Parathyroid adenoma (tissue), 2 donors: ENCODE results near the gene CHMP4B.

Experiments used
- H2AFZ ChIP-seq: fragments of 300-600 bp; sonication (generic); one replicate; pipeline ENCODE4 v1.7.0; 2017; ENCODE audit warnings: antibody characterized with exemption, mild to moderate bottlenecking
- H3K27ac ChIP-seq: fragments of 300-600 bp; sonication (generic); one replicate; pipeline ENCODE4 v1.7.0; 2017
- H3K27me3 ChIP-seq: fragments of 300-600 bp; sonication (generic); one replicate; pipeline ENCODE4 v1.7.0; 2017; ENCODE audit warnings: low read length; ENCODE audit not compliant: control insufficient read depth, insufficient read depth
- H3K36me3 ChIP-seq: fragments of 300-600 bp; sonication (generic); one replicate; pipeline ENCODE4 v1.7.0; 2017; ENCODE audit warnings: low read length; ENCODE audit not compliant: control insufficient read depth, insufficient read depth
- H3K4me1 ChIP-seq: fragments of 300-600 bp; sonication (generic); one replicate; pipeline ENCODE4 v1.7.0; 2017; ENCODE audit warnings: control low read depth
- H3K4me2 ChIP-seq: fragments of 300-600 bp; sonication (generic); one replicate; pipeline ENCODE4 v1.7.0; 2017; ENCODE audit warnings: low read length
- H3K4me3 ChIP-seq: fragments of 300-600 bp; sonication (generic); one replicate; pipeline ENCODE4 v1.7.0; 2017; ENCODE audit warnings: low read depth, low read length
- H3K79me2 ChIP-seq: fragments of 300-600 bp; sonication (generic); one replicate; pipeline ENCODE4 v1.7.0; 2017; ENCODE audit warnings: control low read depth
- H3K9ac ChIP-seq: fragments of 300-600 bp; sonication (generic); one replicate; pipeline ENCODE4 v1.7.0; 2017; ENCODE audit warnings: mild to moderate bottlenecking
- H3K9me3 ChIP-seq: fragments of 300-600 bp; sonication (generic); one replicate; pipeline ENCODE4 v1.7.0; 2017; ENCODE audit warnings: low read length; ENCODE audit not compliant: control insufficient read depth
- CTCF ChIP-seq: fragments of 300-600 bp; sonication (generic); IDR thresholded peaks from one replicate; pipeline ENCODE4 v1.7.0; 2017; ENCODE audit warnings: antibody characterized with exemption, mild to moderate bottlenecking
- donor health status: primary hyperparathyroidism.

CHMP4B gene

GRCh38 chr20:33863440-33864323 lies 52.5 kb downstream of the CHMP4B start:
- no peak overlapping the region for H3K27ac ChIP-seq
- no peaks in the 10 kb centered on the region for H3K79me2 ChIP-seq
- H3K27me3 ChIP-seq, result no peaks in the 10 kb centered on the region
- no peak for TF ChIP-seq CTCF
- no peaks in the 10 kb centered on the region for H3K9me3 ChIP-seq
- no peak overlapping the region for H2AFZ ChIP-seq
- no peaks in the 10 kb centered on the region for H3K4me1 ChIP-seq
- H3K4me3 ChIP-seq, result no peak overlapping the region
- H3K36me3 ChIP-seq, result no peaks in the 10 kb centered on the region
- H3K9ac ChIP-seq, result no peak overlapping the region
- H3K4me2 ChIP-seq, result no peak overlapping the region

GRCh38 chr20:33864324-33864963 lies 53.3 kb downstream of the CHMP4B start:
- Histone ChIP-seq H3K4me2 (no peak overlapping the region), H3K9me3 (no peaks in the 10 kb centered on the region), H3K9ac (no peak overlapping the region), H3K79me2 (no peaks in the 10 kb centered on the region), H3K27ac (no peak overlapping the region), H3K4me1 (no peaks in the 10 kb centered on the region), H3K4me3 (no peak overlapping the region), H3K27me3 (no peaks in the 10 kb centered on the region), H2AFZ (no peak overlapping the region), H3K36me3 (no peaks in the 10 kb centered on the region)
- no peak for TF ChIP-seq CTCF

GRCh38 chr20:33865761-33866370 lies 54.7 kb downstream of the CHMP4B start:
- H3K4me1 ChIP-seq, result no peaks in the 10 kb centered on the region
- H3K27ac ChIP-seq, result no peak overlapping the region
- H3K4me3 ChIP-seq, result no peak overlapping the region
- no peak overlapping the region for H3K9ac ChIP-seq
- H2AFZ ChIP-seq, result no peak overlapping the region
- H3K4me2 ChIP-seq, result no peak overlapping the region
- no peaks in the 10 kb centered on the region for H3K36me3 ChIP-seq
- no peaks in the 10 kb centered on the region for H3K27me3 ChIP-seq
- H3K9me3 ChIP-seq, result no peaks in the 10 kb centered on the region
- no peak for TF ChIP-seq CTCF
- no peaks in the 10 kb centered on the region for H3K79me2 ChIP-seq

GRCh38 chr20:33866398-33867100 lies 55.4 kb downstream of the CHMP4B start:
- H3K4me1 ChIP-seq, result no peaks in the 10 kb centered on the region
- H3K4me3 ChIP-seq, result no peak overlapping the region
- no peaks in the 10 kb centered on the region for H3K9me3 ChIP-seq
- no peak overlapping the region for H2AFZ ChIP-seq
- no peaks in the 10 kb centered on the region for H3K36me3 ChIP-seq
- H3K27me3 ChIP-seq, result no peaks in the 10 kb centered on the region
- no peak overlapping the region for H3K27ac ChIP-seq
- no peak for TF ChIP-seq CTCF
- no peaks in the 10 kb centered on the region for H3K79me2 ChIP-seq
- H3K4me2 ChIP-seq, result no peak overlapping the region
- no peak overlapping the region for H3K9ac ChIP-seq
